ENCODE data around the gene CEP350. TPM values are rescaled to one million over a fixed set of nuclear protein-coding genes. Genes with fewer than 3 reads are reported as not detected.

The CEP350 gene
- 51.5 and 54.6 TPM in 2 replicates for total RNA-seq

GRCh38 chr1:179954493-179955286, at the start of gene CEP350:
Gene CEP350, plus strand, starts transcription at chr1:179954810. Its CDS starts 31,372 bp downstream, at chr1:179986182.

GRCh38 chr1:180154325-180155181, 199.9 kb downstream of the CEP350 start, which contains the start of gene QSOX1:
Gene QSOX1, plus strand, starts transcription at chr1:180154869. Its CDS starts 39 bp downstream, at chr1:180154908.

Other genes with a start within 250 kb of the CEP350 start
- not detected in 2 replicates for gene FAM163A, start 211.5 kb upstream of the CEP350 start, total RNA-seq
- 104 and 151 TPM in 2 replicates for gene TOR1AIP2, start 77.0 kb upstream of the CEP350 start, total RNA-seq
- gene TOR1AIP1, start 72.5 kb upstream of the CEP350 start, total RNA-seq: 48.8 and 51.0 TPM in 2 replicates
- 148 and 271 TPM in 2 replicates for gene QSOX1, start 200.1 kb downstream of the CEP350 start, total RNA-seq